SK-N-SH treated with all-trans-retinoic acid at 6 μM for 48 hours (cell line): ENCODE measurements around the gene PAPPA2.

ENCODE experiments used
- ATAC-seq: fragments of 200-7000 bp; cut with Tn5 transposase; 3 replicates; pipeline ENCODE4 v1.9.1; 2020; ENCODE audit warnings: mild to moderate bottlenecking, moderate library complexity
- ARNTL ChIP-seq: fragments of 450-650 bp; formaldehyde crosslinking; IDR thresholded peaks from 2 replicates; pipeline ENCODE4 v1.5.0; 2020; ENCODE audit warnings: low read depth, mild to moderate bottlenecking, moderate library complexity, borderline replicate concordance
- BACH2 ChIP-seq: fragments of 250-450 bp; sonication (Bioruptor Pico); IDR thresholded peaks from 2 replicates; pipeline ENCODE4 v1.9.0; 2021; ENCODE audit warnings: mild to moderate bottlenecking, borderline replicate concordance
- CSDC2 ChIP-seq: fragments of 250-450 bp; sonication (Bioruptor Pico); IDR thresholded peaks from 2 replicates; pipeline ENCODE4 v1.5.0; 2020; ENCODE audit warnings: mild to moderate bottlenecking, moderate library complexity
- CSRNP3 ChIP-seq: fragments of 250-450 bp; sonication (Bioruptor Pico); IDR thresholded peaks from 2 replicates; pipeline ENCODE4 v1.5.1; 2021; ENCODE audit warnings: mild to moderate bottlenecking, moderate library complexity
- ESRRG ChIP-seq: fragments of 250-450 bp; sonication (Bioruptor Pico); IDR thresholded peaks from 2 replicates; pipeline ENCODE4 v1.6.1; 2021; ENCODE audit warnings: mild to moderate bottlenecking
- ISL1 ChIP-seq: fragments of 250-450 bp; sonication (Bioruptor Pico); IDR thresholded peaks from 2 replicates; pipeline ENCODE4 v2.1.2; 2022; ENCODE audit warnings: mild to moderate bottlenecking, moderate library complexity
- OSR1 ChIP-seq: fragments of 250-450 bp; sonication (Bioruptor Pico); IDR thresholded peaks from 2 replicates; pipeline ENCODE4 v1.8.0; 2022; ENCODE audit warnings: moderate library complexity, mild to moderate bottlenecking, inconsistent platforms
- PPARA ChIP-seq: fragments of 250-450 bp; sonication (Bioruptor Pico); IDR thresholded peaks from 2 replicates; pipeline ENCODE4 v1.5.0; 2020; ENCODE audit warnings: mild to moderate bottlenecking, borderline replicate concordance
- RARB ChIP-seq: fragments of 250-450 bp; sonication (Bioruptor Pico); IDR thresholded peaks from 2 replicates; pipeline ENCODE4 v1.8.0; 2021; ENCODE audit warnings: mild to moderate bottlenecking, moderate library complexity
- SNAI2 ChIP-seq: fragments of 250-450 bp; sonication (Bioruptor Pico); IDR thresholded peaks from 2 replicates; pipeline ENCODE4 v1.5.0; 2020; ENCODE audit warnings: mild to moderate bottlenecking, moderate library complexity
- TCF4 ChIP-seq: fragments of 250-450 bp; sonication (Bioruptor Pico); IDR thresholded peaks from 2 replicates; pipeline ENCODE4 v1.8.0; 2021; ENCODE audit warnings: mild to moderate bottlenecking, moderate library complexity, borderline replicate concordance
- TOX ChIP-seq: fragments of 250-450 bp; sonication (Bioruptor Pico); IDR thresholded peaks from 2 replicates; pipeline ENCODE4 v1.8.0; 2021; ENCODE audit warnings: mild to moderate bottlenecking, moderate library complexity, borderline replicate concordance
- ZC3H10 ChIP-seq: fragments of 250-450 bp; sonication (Bioruptor Pico); IDR thresholded peaks from 2 replicates; pipeline ENCODE4 v1.5.1; 2021; ENCODE audit warnings: mild to moderate bottlenecking, moderate library complexity
- ZFP3 ChIP-seq: fragments of 250-450 bp; sonication (Bioruptor Pico); IDR thresholded peaks from 2 replicates; pipeline ENCODE4 v1.5.0; 2020; ENCODE audit warnings: mild to moderate bottlenecking, moderate library complexity
- ZNF70 ChIP-seq: fragments of 450-650 bp; formaldehyde crosslinking; IDR thresholded peaks from 2 replicates; pipeline ENCODE4 v1.5.0; 2020; ENCODE audit warnings: mild to moderate bottlenecking, moderate library complexity
- TF ChIP-seq, protein P1 (sequence below): fragments of 250-450 bp; sonication (Bioruptor Pico); IDR thresholded peaks from 2 replicates; pipeline ENCODE4 v1.8.0; 2021; ENCODE audit warnings: low read depth, mild to moderate bottlenecking, moderate library complexity, borderline replicate concordance
- TF ChIP-seq, protein P2 (sequence below): fragments of 250-450 bp; sonication (Bioruptor Pico); IDR thresholded peaks from 2 replicates; pipeline ENCODE4 v1.8.0; 2020; ENCODE audit warnings: mild to moderate bottlenecking, moderate library complexity, borderline replicate concordance
- TF ChIP-seq, protein P3 (sequence below): fragments of 250-450 bp; sonication (Bioruptor Pico); IDR thresholded peaks from 2 replicates; pipeline ENCODE4 v1.5.0; 2020; ENCODE audit warnings: mild to moderate bottlenecking, moderate library complexity

PAPPA2 gene

GRCh38 chr1:176839216-176839615, 376.2 kb downstream of the PAPPA2 start:
- ATAC-seq = no peak
- TF ChIP-seq, protein P1, sequence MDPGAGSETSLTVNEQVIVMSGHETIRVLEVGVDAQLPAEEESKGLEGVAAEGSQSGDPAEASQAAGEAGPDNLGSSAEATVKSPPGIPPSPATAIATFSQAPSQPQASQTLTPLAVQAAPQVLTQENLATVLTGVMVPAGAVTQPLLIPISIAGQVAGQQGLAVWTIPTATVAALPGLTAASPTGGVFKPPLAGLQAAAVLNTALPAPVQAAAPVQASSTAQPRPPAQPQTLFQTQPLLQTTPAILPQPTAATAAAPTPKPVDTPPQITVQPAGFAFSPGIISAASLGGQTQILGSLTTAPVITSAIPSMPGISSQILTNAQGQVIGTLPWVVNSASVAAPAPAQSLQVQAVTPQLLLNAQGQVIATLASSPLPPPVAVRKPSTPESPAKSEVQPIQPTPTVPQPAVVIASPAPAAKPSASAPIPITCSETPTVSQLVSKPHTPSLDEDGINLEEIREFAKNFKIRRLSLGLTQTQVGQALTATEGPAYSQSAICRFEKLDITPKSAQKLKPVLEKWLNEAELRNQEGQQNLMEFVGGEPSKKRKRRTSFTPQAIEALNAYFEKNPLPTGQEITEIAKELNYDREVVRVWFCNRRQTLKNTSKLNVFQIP = no peak
- TF ChIP-seq OSR1 (CRISPR knock-in tag) (no peak), CSDC2 (no peak), ESRRG (no peak)

DNA sequence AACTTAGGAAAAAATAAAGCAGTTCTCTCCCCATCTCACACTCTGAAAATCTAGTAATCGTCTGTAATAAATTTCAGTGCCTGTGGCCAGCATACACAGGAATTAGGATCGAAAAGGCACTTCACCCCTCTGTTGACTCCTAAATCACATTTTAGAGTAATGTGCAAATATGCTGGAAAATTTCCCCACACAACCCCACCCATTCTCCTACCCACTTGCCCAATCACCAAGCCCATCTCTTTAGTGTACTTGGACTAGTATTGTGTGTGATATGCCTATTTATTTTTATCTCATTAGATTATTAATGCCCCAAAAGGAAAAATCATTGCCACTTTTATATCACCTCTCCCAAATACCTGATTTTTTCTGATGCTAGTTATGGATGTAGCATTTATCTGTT, 378.3 kb downstream of the PAPPA2 start:
- TF ChIP-seq OSR1 (CRISPR knock-in tag) = no peak
- no peak for TF ChIP-seq ZFP3 (CRISPR knock-in tag)
- TF ChIP-seq, protein P1 = no peak
- no peak for TF ChIP-seq ZC3H10 (CRISPR knock-in tag)
- no peak for TF ChIP-seq SNAI2 (CRISPR knock-in tag)
- TF ChIP-seq, protein P2, sequence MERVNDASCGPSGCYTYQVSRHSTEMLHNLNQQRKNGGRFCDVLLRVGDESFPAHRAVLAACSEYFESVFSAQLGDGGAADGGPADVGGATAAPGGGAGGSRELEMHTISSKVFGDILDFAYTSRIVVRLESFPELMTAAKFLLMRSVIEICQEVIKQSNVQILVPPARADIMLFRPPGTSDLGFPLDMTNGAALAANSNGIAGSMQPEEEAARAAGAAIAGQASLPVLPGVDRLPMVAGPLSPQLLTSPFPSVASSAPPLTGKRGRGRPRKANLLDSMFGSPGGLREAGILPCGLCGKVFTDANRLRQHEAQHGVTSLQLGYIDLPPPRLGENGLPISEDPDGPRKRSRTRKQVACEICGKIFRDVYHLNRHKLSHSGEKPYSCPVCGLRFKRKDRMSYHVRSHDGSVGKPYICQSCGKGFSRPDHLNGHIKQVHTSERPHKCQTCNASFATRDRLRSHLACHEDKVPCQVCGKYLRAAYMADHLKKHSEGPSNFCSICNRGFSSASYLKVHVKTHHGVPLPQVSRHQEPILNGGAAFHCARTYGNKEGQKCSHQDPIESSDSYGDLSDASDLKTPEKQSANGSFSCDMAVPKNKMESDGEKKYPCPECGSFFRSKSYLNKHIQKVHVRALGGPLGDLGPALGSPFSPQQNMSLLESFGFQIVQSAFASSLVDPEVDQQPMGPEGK (CRISPR knock-in tag) = no peak
- no peak for TF ChIP-seq CSRNP3 (CRISPR knock-in tag)
- TF ChIP-seq, protein P3, sequence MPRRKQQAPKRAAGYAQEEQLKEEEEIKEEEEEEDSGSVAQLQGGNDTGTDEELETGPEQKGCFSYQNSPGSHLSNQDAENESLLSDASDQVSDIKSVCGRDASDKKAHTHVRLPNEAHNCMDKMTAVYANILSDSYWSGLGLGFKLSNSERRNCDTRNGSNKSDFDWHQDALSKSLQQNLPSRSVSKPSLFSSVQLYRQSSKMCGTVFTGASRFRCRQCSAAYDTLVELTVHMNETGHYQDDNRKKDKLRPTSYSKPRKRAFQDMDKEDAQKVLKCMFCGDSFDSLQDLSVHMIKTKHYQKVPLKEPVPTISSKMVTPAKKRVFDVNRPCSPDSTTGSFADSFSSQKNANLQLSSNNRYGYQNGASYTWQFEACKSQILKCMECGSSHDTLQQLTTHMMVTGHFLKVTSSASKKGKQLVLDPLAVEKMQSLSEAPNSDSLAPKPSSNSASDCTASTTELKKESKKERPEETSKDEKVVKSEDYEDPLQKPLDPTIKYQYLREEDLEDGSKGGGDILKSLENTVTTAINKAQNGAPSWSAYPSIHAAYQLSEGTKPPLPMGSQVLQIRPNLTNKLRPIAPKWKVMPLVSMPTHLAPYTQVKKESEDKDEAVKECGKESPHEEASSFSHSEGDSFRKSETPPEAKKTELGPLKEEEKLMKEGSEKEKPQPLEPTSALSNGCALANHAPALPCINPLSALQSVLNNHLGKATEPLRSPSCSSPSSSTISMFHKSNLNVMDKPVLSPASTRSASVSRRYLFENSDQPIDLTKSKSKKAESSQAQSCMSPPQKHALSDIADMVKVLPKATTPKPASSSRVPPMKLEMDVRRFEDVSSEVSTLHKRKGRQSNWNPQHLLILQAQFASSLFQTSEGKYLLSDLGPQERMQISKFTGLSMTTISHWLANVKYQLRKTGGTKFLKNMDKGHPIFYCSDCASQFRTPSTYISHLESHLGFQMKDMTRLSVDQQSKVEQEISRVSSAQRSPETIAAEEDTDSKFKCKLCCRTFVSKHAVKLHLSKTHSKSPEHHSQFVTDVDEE = no peak
- no peak for TF ChIP-seq ISL1
- no peak for TF ChIP-seq ZNF70 (CRISPR knock-in tag)
- no peak for TF ChIP-seq BACH2
- no peak for TF ChIP-seq RARB (CRISPR knock-in tag)
- no peak for TF ChIP-seq ARNTL (CRISPR knock-in tag)
- TF ChIP-seq PPARA (CRISPR knock-in tag) = no peak
- TF ChIP-seq TOX = no peak
- TF ChIP-seq TCF4 (CRISPR knock-in tag) = no peak
- TF ChIP-seq CSDC2 = no peak
- no peak for TF ChIP-seq ESRRG
- ATAC-seq = no peak

DNA sequence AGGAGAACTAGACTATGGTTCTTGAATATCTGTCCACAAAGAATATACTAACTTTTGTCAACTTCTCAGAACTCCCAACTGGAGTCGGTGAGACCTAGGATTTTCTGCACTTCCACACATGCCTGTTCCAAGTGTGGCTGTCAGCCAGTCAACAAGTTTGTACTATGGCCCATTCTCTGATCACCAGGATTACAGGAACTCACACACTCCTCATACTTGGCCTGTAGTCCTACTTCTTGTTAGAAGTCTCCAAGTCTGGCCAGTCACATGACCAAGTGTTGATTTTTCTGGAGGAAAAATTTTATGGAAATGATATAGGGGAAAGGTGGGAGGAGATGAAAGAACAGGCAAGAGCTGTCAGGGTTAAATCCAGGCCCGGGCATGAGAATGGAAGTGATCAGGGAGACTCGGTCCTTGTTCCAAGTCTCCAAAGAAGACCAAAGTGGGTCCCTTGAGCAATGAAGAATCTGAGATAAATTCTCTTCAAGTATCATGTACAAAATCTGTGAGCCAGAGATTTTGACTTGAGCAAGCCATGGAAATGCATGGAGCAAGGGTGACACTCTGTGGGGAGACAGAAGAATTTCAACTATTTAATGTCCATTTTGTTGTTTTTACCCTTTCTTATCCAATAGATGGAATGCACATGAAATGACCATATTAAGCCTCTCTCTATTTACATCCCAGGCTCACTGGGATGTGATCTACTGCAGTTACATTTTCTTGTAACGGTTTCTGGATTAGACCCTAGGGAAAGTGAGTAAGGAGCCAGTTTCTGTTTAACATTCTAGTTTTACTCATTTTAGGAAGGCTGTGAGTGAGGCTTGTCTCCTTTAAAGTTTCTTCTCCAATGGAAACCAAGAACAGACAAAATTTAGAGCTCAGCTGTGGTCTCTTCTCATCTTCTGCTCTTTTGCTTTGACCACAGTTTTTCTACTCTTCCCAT, 380.6 kb downstream of the PAPPA2 start:
- no peak for ATAC-seq
- no peak for TF ChIP-seq CSRNP3 (CRISPR knock-in tag)
- no peak for TF ChIP-seq ZFP3 (CRISPR knock-in tag)
